ENCODE measurements around the gene SUN1. TPM values are rescaled to one million over a fixed set of nuclear protein-coding genes. Genes with fewer than 3 reads are reported as not detected.
"Not testable (repeated sequence)": the region's sequence is repeated elsewhere in the genome, so short reads cannot be mapped to it uniquely, and the experiment has no call there.

SUN1 gene
- total and polyA plus RNA-seq, 9 of the 15 experiments (the other 6 are each of a cell fraction or from before 2014, with no cell fraction given), result 36.8 to 132 (median 62.3) TPM

DNA sequence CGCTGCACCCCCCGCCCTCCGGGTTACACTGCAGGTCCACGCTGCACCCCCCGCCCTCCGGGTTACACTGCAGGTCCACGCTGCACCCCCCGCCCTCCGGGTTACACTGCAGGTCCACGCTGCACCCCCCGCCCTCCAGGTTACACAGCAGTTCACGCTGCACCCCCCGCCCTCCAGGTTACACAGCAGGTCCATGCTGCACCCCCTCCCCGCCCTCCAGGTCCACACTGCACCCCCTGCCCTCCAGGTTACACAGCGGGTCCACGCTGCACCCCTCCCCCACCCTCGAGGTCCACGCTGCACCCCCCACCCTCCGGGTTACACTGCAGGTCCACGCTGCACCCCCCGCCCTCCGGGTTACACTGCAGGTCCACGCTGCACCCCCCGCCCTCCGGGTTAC lies 91.8 kb downstream of the SUN1 start:
- H3K4me3 ChIP-seq; intact Hi-C loops (cut with micrococcal nuclease); H3K9ac ChIP-seq (ENCODE audit: insufficient read depth in 1 of 2, low read depth in 2 of 2, low read length in 2 of 2); in situ Hi-C loops (cut with MboI); CTCF ChIA-PET (ENCODE audit: low intra/inter-chr PET ratio); H2AFZ ChIP-seq (ENCODE audit: low read depth, low read length); ATAC-seq; H4K20me1 ChIP-seq (replicated peaks; ENCODE audit: control insufficient read depth, insufficient read depth, low read length); H3K79me2 ChIP-seq (ENCODE audit: control insufficient read depth, insufficient read depth, low read length); POLR2A ChIA-PET; BruUV-seq (replicated peaks); DNase-seq (ENCODE audit: extremely low read depth in 1 of 4, low spot score in 3 of 4); FAIRE-seq; H3K4me2 ChIP-seq (ENCODE audit: insufficient read depth, low read length); H3K9me3 ChIP-seq (replicated peaks; ENCODE audit: control insufficient read depth, insufficient read depth, low read depth, low read length); H3K9me1 ChIP-seq (ENCODE audit: control insufficient read depth, insufficient read depth, low read length); H3K27ac ChIP-seq (ENCODE audit: extremely low read depth, low read depth, low read length); H3K36me3 ChIP-seq (ENCODE audit: control insufficient read depth, insufficient read depth, low read length): not testable (repeated sequence)
- Histone ChIP-seq H3K4me1 (replicated peaks in 1 of 2; ENCODE audit: control insufficient read depth in 2 of 2, insufficient read depth in 2 of 2, low read length in 2 of 2) (peaks cover 10 to 66% of the 10 kb centered on the region in 2 experiments), H3K27me3 (ENCODE audit: control insufficient read depth in 2 of 2, insufficient read depth in 2 of 2, low read length in 2 of 2) (peaks cover 0 to 18% of the 10 kb centered on the region in 2 experiments; a peak in 2 of 5 replicates)
- no CpG with 5 or more reads among the region's 25 CpGs for WGBS (ENCODE audit: insufficient coverage, low coverage, missing lambda C conversion rate)

Other genes starting within 250 kb of the SUN1 start
- 35.3 and 61.8 TPM in 2 replicates for gene DNAAF5, start 105.8 kb upstream of the SUN1 start, total RNA-seq (2014; rRNA removed)
- gene DNAAF5, start 105.8 kb upstream of the SUN1 start, total RNA-seq (2014; rRNA removed; fragmentation: Illumina TruSeq; extraction: Trizol), result 14.2 and 16.4 TPM in 2 replicates
- gene DNAAF5, start 105.8 kb upstream of the SUN1 start, total RNA-seq (2015; rRNA removed; fragmentation: Illumina TruSeq; extraction: Trizol), result 19.1 and 20.8 TPM in 2 replicates
- gene DNAAF5, start 105.8 kb upstream of the SUN1 start, total RNA-seq (2021), result 69.7 and 69.9 TPM in 2 replicates
- 12.3 and 33.1 TPM in 2 replicates for gene DNAAF5, start 105.8 kb upstream of the SUN1 start, polyA plus RNA-seq (2011; rRNA removed)
- 20.3 and 41.8 TPM in 2 replicates for gene DNAAF5, start 105.8 kb upstream of the SUN1 start, polyA plus RNA-seq (2014; fragmentation: Illumina TruSeq; extraction: Trizol)
- 1 to 10 TPM; 3.1 to 5.1 TPM for gene DNAAF5, start 105.8 kb upstream of the SUN1 start, polyA plus RNA-seq (2014; fragmentation: Nextera tagmentation; extraction: Ambion mirVana)
- 31.9 and 34.0 TPM in 2 replicates for gene DNAAF5, start 105.8 kb upstream of the SUN1 start, polyA plus RNA-seq (2014; rRNA removed)
- gene PRKAR1B, start 105.2 kb upstream of the SUN1 start, total RNA-seq (2014; rRNA removed), result 28.8 and 37.6 TPM in 2 replicates
- 7.7 and 10.5 TPM in 2 replicates for gene PRKAR1B, start 105.2 kb upstream of the SUN1 start, total RNA-seq (2014; rRNA removed; fragmentation: Illumina TruSeq; extraction: Trizol)
- 11.8 and 12.7 TPM in 2 replicates for gene PRKAR1B, start 105.2 kb upstream of the SUN1 start, total RNA-seq (2015; rRNA removed; fragmentation: Illumina TruSeq; extraction: Trizol)
- 30.5 and 32.0 TPM in 2 replicates for gene PRKAR1B, start 105.2 kb upstream of the SUN1 start, total RNA-seq (2021)
- 8.2 and 15.3 TPM in 2 replicates for gene PRKAR1B, start 105.2 kb upstream of the SUN1 start, polyA plus RNA-seq (2011; rRNA removed)
- 9.2 and 20.4 TPM in 2 replicates for gene PRKAR1B, start 105.2 kb upstream of the SUN1 start, polyA plus RNA-seq (2014; fragmentation: Illumina TruSeq; extraction: Trizol)
- gene PRKAR1B, start 105.2 kb upstream of the SUN1 start, polyA plus RNA-seq (2014; fragmentation: Nextera tagmentation; extraction: Ambion mirVana), result 1 to 10 TPM in 1 of 2 experiments, under 1 TPM in 1; 0.99 to 1.2 TPM
- 18.4 and 19.4 TPM in 2 replicates for gene PRKAR1B, start 105.2 kb upstream of the SUN1 start, polyA plus RNA-seq (2014; rRNA removed)
- 111 and 135 TPM in 2 replicates for gene GET4, start 44.1 kb downstream of the SUN1 start, total RNA-seq (2014; rRNA removed)
- gene GET4, start 44.1 kb downstream of the SUN1 start, total RNA-seq (2014; rRNA removed; fragmentation: Illumina TruSeq; extraction: Trizol), result 13.0 and 15.7 TPM in 2 replicates
- gene GET4, start 44.1 kb downstream of the SUN1 start, total RNA-seq (2015; rRNA removed; fragmentation: Illumina TruSeq; extraction: Trizol), result 37.9 and 40.4 TPM in 2 replicates
- 83.3 and 89.9 TPM in 2 replicates for gene GET4, start 44.1 kb downstream of the SUN1 start, total RNA-seq (2021)
- gene GET4, start 44.1 kb downstream of the SUN1 start, polyA plus RNA-seq (2011; rRNA removed), result 45.0 and 45.4 TPM in 2 replicates
- 33.2 and 48.4 TPM in 2 replicates for gene GET4, start 44.1 kb downstream of the SUN1 start, polyA plus RNA-seq (2014; fragmentation: Illumina TruSeq; extraction: Trizol)
- 1 to 10 TPM in 1 of 2 experiments, under 1 TPM in 1; 0.99 to 2.0 TPM for gene GET4, start 44.1 kb downstream of the SUN1 start, polyA plus RNA-seq (2014; fragmentation: Nextera tagmentation; extraction: Ambion mirVana)
- 122 and 151 TPM in 2 replicates for gene GET4, start 44.1 kb downstream of the SUN1 start, polyA plus RNA-seq (2014; rRNA removed)
- gene ADAP1, start 122.2 kb downstream of the SUN1 start, total RNA-seq (2014; rRNA removed), result 0.27 and 0.41 TPM in 2 replicates
- not detected in 2 replicates for gene ADAP1, start 122.2 kb downstream of the SUN1 start, total RNA-seq (2014; rRNA removed; fragmentation: Illumina TruSeq; extraction: Trizol)
- gene ADAP1, start 122.2 kb downstream of the SUN1 start, total RNA-seq (2015; rRNA removed; fragmentation: Illumina TruSeq; extraction: Trizol), result 0.26 and 0.58 TPM in 2 replicates
- gene ADAP1, start 122.2 kb downstream of the SUN1 start, total RNA-seq (2021), result 0.47 and 0.54 TPM in 2 replicates
- 1.1 and 1.4 TPM in 2 replicates for gene ADAP1, start 122.2 kb downstream of the SUN1 start, polyA plus RNA-seq (2011; rRNA removed)
- gene ADAP1, start 122.2 kb downstream of the SUN1 start, polyA plus RNA-seq (2014; fragmentation: Illumina TruSeq; extraction: Trizol), result 0.68 TPM in 2 replicates
- not detected for gene ADAP1, start 122.2 kb downstream of the SUN1 start, polyA plus RNA-seq (2014; fragmentation: Nextera tagmentation; extraction: Ambion mirVana)
- 0.36 and 0.40 TPM in 2 replicates for gene ADAP1, start 122.2 kb downstream of the SUN1 start, polyA plus RNA-seq (2014; rRNA removed)
- 7.9 and 11.7 TPM in 2 replicates for gene COX19, start 143.1 kb downstream of the SUN1 start, total RNA-seq (2014; rRNA removed)
- gene COX19, start 143.1 kb downstream of the SUN1 start, total RNA-seq (2014; rRNA removed; fragmentation: Illumina TruSeq; extraction: Trizol), result 9.8 and 11.9 TPM in 2 replicates
- gene COX19, start 143.1 kb downstream of the SUN1 start, total RNA-seq (2015; rRNA removed; fragmentation: Illumina TruSeq; extraction: Trizol), result 8.6 and 9.4 TPM in 2 replicates
- 10.2 and 10.5 TPM in 2 replicates for gene COX19, start 143.1 kb downstream of the SUN1 start, total RNA-seq (2021)
- 7.3 and 8.1 TPM in 2 replicates for gene COX19, start 143.1 kb downstream of the SUN1 start, polyA plus RNA-seq (2011; rRNA removed)
- gene COX19, start 143.1 kb downstream of the SUN1 start, polyA plus RNA-seq (2014; fragmentation: Illumina TruSeq; extraction: Trizol), result 6.0 and 6.1 TPM in 2 replicates
- 1 to 10 TPM; 5.2 to 5.9 TPM for gene COX19, start 143.1 kb downstream of the SUN1 start, polyA plus RNA-seq (2014; fragmentation: Nextera tagmentation; extraction: Ambion mirVana)
- 10.4 and 11.1 TPM in 2 replicates for gene COX19, start 143.1 kb downstream of the SUN1 start, polyA plus RNA-seq (2014; rRNA removed)
- gene CYP2W1, start 150.7 kb downstream of the SUN1 start, total RNA-seq (2014; rRNA removed), result not detected in 2 replicates
- not detected in 2 replicates for gene CYP2W1, start 150.7 kb downstream of the SUN1 start, total RNA-seq (2014; rRNA removed; fragmentation: Illumina TruSeq; extraction: Trizol)
- gene CYP2W1, start 150.7 kb downstream of the SUN1 start, total RNA-seq (2015; rRNA removed; fragmentation: Illumina TruSeq; extraction: Trizol), result not detected in 2 replicates
- not detected in 2 replicates for gene CYP2W1, start 150.7 kb downstream of the SUN1 start, total RNA-seq (2021)
- gene CYP2W1, start 150.7 kb downstream of the SUN1 start, polyA plus RNA-seq (2011; rRNA removed), result not detected in 2 replicates
- not detected in 2 replicates for gene CYP2W1, start 150.7 kb downstream of the SUN1 start, polyA plus RNA-seq (2014; fragmentation: Illumina TruSeq; extraction: Trizol)
- not detected for gene CYP2W1, start 150.7 kb downstream of the SUN1 start, polyA plus RNA-seq (2014; fragmentation: Nextera tagmentation; extraction: Ambion mirVana)
- gene CYP2W1, start 150.7 kb downstream of the SUN1 start, polyA plus RNA-seq (2014; rRNA removed), result 0.07 TPM in 1 of 2 replicates, not detected in the other
- 0.41 and 1.3 TPM in 2 replicates for gene GPR146, start 212.1 kb downstream of the SUN1 start, total RNA-seq (2014; rRNA removed)
- gene GPR146, start 212.1 kb downstream of the SUN1 start, total RNA-seq (2014; rRNA removed; fragmentation: Illumina TruSeq; extraction: Trizol), result 0.22 and 0.45 TPM in 2 replicates
- 0.40 and 0.68 TPM in 2 replicates for gene GPR146, start 212.1 kb downstream of the SUN1 start, total RNA-seq (2015; rRNA removed; fragmentation: Illumina TruSeq; extraction: Trizol)
- gene GPR146, start 212.1 kb downstream of the SUN1 start, total RNA-seq (2021), result 1.9 and 2.6 TPM in 2 replicates
- gene GPR146, start 212.1 kb downstream of the SUN1 start, polyA plus RNA-seq (2011; rRNA removed), result 2.5 and 3.6 TPM in 2 replicates
- 0.46 and 0.64 TPM in 2 replicates for gene GPR146, start 212.1 kb downstream of the SUN1 start, polyA plus RNA-seq (2014; fragmentation: Illumina TruSeq; extraction: Trizol)
- not detected for gene GPR146, start 212.1 kb downstream of the SUN1 start, polyA plus RNA-seq (2014; fragmentation: Nextera tagmentation; extraction: Ambion mirVana)
- 0.67 and 1.8 TPM in 2 replicates for gene GPR146, start 212.1 kb downstream of the SUN1 start, polyA plus RNA-seq (2014; rRNA removed)